ENCODE data around the gene KRT6A.

KRT6A gene

GRCh38 chr12:52440821-52441319 is 52.2 kb downstream of the KRT6A start:
- H3K4me3 ChIP-seq (ENCODE audit: low read depth, low read length) = no peak overlapping the region
- TF ChIP-seq, protein P1, sequence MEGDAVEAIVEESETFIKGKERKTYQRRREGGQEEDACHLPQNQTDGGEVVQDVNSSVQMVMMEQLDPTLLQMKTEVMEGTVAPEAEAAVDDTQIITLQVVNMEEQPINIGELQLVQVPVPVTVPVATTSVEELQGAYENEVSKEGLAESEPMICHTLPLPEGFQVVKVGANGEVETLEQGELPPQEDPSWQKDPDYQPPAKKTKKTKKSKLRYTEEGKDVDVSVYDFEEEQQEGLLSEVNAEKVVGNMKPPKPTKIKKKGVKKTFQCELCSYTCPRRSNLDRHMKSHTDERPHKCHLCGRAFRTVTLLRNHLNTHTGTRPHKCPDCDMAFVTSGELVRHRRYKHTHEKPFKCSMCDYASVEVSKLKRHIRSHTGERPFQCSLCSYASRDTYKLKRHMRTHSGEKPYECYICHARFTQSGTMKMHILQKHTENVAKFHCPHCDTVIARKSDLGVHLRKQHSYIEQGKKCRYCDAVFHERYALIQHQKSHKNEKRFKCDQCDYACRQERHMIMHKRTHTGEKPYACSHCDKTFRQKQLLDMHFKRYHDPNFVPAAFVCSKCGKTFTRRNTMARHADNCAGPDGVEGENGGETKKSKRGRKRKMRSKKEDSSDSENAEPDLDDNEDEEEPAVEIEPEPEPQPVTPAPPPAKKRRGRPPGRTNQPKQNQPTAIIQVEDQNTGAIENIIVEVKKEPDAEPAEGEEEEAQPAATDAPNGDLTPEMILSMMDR (IDR thresholded peaks at IDR 0.05; ENCODE audit: low read depth, low read length, missing control alignments) = no peak
- no peak for DNase-seq (ENCODE audit: low read depth)

DNA sequence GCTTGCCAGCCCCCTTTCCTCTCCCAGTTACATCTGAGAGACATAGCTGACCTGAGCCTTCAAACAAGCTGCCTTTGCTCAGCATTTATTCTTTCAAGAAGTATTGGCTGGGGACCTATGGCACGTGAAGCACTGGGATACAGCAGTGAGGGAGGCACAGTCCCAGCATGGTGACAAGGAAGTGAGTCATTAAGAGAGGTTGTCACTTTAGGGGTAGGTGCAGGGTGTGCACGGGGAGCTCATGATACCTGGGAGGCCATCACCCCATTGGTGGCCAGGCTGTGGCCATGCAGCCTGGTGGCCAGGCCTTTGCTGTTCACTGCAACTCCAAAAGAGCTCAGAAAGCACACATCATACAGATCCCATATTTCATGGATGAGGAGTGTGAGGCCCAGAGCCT is 53.2 kb downstream of the KRT6A start:
- no peak overlapping the region for H3K4me3 ChIP-seq (ENCODE audit: low read depth, low read length)
- no peak for DNase-seq (ENCODE audit: low read depth)
- TF ChIP-seq, protein P1 (IDR thresholded peaks at IDR 0.05; ENCODE audit: low read depth, low read length, missing control alignments) = no peak

- DNase-seq (ENCODE audit: low read depth) = no peak
- TF ChIP-seq, protein P1 (IDR thresholded peaks at IDR 0.05; ENCODE audit: low read depth, low read length, missing control alignments) = no peak
- no peak overlapping the region for H3K4me3 ChIP-seq (ENCODE audit: low read depth, low read length)
Observed at GRCh38 chr12:52439420-52439819, 53.6 kb downstream of the KRT6A start.

DNA sequence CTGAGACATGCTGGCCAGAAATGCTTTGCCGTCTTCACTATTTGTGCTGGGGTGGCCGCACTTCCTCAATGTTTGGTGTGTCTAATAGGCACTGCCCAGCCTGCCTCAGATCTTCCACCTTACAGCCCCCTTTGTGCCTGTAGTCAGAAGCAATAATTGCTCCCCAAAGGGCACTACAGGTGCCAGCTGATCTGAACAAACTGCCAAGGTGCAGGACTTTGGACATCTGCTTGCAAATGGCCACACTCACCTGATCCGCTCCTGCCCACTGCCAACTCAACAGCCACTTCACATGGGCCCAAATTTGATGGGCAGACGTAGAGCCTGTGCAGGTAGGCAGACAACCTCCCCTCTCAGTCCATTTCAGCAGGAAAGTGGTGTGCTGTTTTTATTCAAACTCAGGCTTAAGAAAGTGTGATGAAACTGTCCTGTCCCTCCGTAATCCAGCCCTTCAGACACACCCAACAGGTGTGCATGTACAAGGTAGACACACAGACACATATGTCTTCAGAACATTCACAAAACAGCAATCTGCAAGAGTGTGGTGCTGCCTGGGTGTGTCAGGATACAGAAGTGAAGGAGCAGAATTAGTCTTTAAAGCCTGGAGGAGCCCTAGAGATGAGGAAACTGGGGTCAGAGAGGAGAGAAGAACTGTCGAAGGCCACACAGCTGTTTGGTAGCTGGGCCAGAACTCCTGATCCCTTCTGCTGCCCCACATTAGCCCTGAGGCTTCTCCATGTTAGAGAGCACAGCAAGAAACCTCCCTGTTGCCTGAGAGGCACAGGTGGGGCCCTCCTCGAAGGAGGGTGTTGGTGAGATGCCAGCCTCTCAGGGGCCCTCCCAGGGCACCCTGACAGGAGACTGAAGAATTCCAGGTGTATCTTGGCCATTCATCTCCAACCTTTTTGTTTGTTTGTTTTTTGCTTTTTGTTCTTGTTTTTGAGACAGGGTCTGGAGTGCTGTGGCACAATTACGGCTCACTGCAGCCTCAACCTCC is 54.5 kb downstream of the KRT6A start:
- H3K4me3 ChIP-seq (ENCODE audit: low read depth, low read length) = no peak overlapping the region
- TF ChIP-seq, protein P1 (IDR thresholded peaks at IDR 0.05; ENCODE audit: low read depth, low read length, missing control alignments) = no peak
- DNase-seq (ENCODE audit: low read depth) = no peak

- TF ChIP-seq, protein P1 (IDR thresholded peaks at IDR 0.05; ENCODE audit: low read depth, low read length, missing control alignments) = no peak
- H3K4me3 ChIP-seq (ENCODE audit: low read depth, low read length) = no peak overlapping the region
- no peak for DNase-seq (ENCODE audit: low read depth)
Observed at GRCh38 chr12:52437508-52437907, 55.5 kb downstream of the KRT6A start.
